ENCODE results near the gene CRYL1.

Gene CRYL1

DNA sequence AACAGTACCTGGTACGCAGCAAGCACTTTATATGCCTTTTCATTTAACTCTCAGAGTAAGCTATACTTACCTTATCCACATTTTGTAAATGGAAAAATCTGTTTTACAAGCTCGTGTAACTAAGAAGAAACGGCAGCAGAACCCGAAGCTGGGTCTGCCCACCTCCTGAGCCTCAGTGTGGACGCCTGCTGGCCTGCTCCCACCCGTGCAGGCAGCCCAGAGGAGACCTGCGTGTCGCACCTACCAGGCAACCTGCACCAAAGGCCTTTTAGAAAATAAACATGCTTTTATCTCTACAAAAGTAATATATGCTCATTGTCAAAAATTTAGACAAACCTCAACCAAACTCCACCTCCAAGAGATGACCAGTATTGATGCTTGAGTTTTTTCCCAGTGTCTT, 62.7 kb downstream of the CRYL1 start:
- no peak for TF ChIP-seq SPI1 (IDR thresholded peaks at IDR 0.05; ENCODE audit: low read depth, low read length)
- TF ChIP-seq POU2F2 (IDR thresholded peaks at IDR 0.05; ENCODE audit: low read depth, low read length) = no peak
- TF ChIP-seq TAF1 (IDR thresholded peaks at IDR 0.05; ENCODE audit: low read depth, low read length) = no peak
- no peak for TF ChIP-seq POLR2AphosphoS5 (IDR thresholded peaks at IDR 0.05; ENCODE audit: low read depth, low read length)
- no peak for TF ChIP-seq POLR2A (IDR thresholded peaks at IDR 0.05; ENCODE audit: low read depth, low read length)
- no peak for TF ChIP-seq PAX5 (IDR thresholded peaks at IDR 0.05; ENCODE audit: insufficient read depth, low read length, severe bottlenecking)
- FAIRE-seq = no peak
- no peak for DNase-seq (ENCODE audit: insufficient read length, low spot score)

GRCh38 chr13:20462533-20462915, 63.1 kb downstream of the CRYL1 start:
- TF ChIP-seq POU2F2 (IDR thresholded peaks at IDR 0.05; ENCODE audit: low read depth, low read length) = no peak
- TF ChIP-seq POLR2AphosphoS5 (IDR thresholded peaks at IDR 0.05; ENCODE audit: low read depth, low read length) = no peak
- no peak for TF ChIP-seq POLR2A (IDR thresholded peaks at IDR 0.05; ENCODE audit: low read depth, low read length)
- no peak for TF ChIP-seq TAF1 (IDR thresholded peaks at IDR 0.05; ENCODE audit: low read depth, low read length)
- TF ChIP-seq SPI1 (IDR thresholded peaks at IDR 0.05; ENCODE audit: low read depth, low read length) = no peak
- TF ChIP-seq PAX5 (IDR thresholded peaks at IDR 0.05; ENCODE audit: insufficient read depth, low read length, severe bottlenecking) = no peak
- no peak for DNase-seq (ENCODE audit: insufficient read length, low spot score)
- no peak for FAIRE-seq

DNA sequence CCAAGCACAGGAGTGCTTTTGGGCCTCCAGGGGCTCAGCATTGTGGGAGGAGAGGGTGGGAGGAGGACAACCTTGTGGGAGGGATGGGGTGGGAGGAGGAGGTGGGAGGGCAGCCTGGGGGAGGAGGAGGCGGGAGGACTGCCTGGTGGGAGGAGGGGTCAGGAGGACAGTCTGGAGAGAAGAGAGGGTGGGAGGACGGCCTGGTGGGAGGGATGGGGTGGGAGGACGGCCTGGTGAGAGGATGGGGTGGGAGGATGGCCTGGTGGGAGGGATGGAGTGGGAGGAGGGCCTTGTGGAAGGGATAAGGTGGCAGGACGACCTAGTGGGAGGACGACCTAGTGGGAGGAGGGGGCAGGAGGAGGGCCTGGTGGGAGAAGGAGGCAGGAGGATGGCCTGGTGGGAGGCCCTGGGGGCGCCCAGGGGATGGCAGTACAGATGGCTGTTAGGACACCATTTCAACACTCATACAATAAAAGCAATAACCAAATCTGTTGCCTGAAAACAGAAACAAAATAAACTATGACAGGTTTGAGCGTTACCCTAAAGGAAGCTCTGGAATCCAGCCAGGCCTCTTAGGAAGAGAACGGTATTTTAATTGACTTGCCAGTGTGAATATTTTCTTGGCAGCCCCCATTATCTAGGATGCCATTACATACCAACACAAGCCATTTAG, 63.7 kb downstream of the CRYL1 start:
- no peak for FAIRE-seq
- TF ChIP-seq TAF1 (IDR thresholded peaks at IDR 0.05; ENCODE audit: low read depth, low read length) (no peak), POU2F2 (IDR thresholded peaks at IDR 0.05; ENCODE audit: low read depth, low read length) (no peak), POLR2AphosphoS5 (IDR thresholded peaks at IDR 0.05; ENCODE audit: low read depth, low read length) (no peak), PAX5 (IDR thresholded peaks at IDR 0.05; ENCODE audit: insufficient read depth, low read length, severe bottlenecking) (no peak), POLR2A (IDR thresholded peaks at IDR 0.05; ENCODE audit: low read depth, low read length) (no peak), SPI1 (IDR thresholded peaks at IDR 0.05; ENCODE audit: low read depth, low read length) (no peak)
- no peak for DNase-seq (ENCODE audit: insufficient read length, low spot score)

GRCh38 chr13:20461481-20461859, 64.2 kb downstream of the CRYL1 start:
- FAIRE-seq (no peak), DNase-seq (ENCODE audit: insufficient read length, low spot score) (no peak)
- no peak for TF ChIP-seq POLR2A (IDR thresholded peaks at IDR 0.05; ENCODE audit: low read depth, low read length)
- no peak for TF ChIP-seq POU2F2 (IDR thresholded peaks at IDR 0.05; ENCODE audit: low read depth, low read length)
- no peak for TF ChIP-seq POLR2AphosphoS5 (IDR thresholded peaks at IDR 0.05; ENCODE audit: low read depth, low read length)
- TF ChIP-seq PAX5 (IDR thresholded peaks at IDR 0.05; ENCODE audit: insufficient read depth, low read length, severe bottlenecking) = no peak
- TF ChIP-seq SPI1 (IDR thresholded peaks at IDR 0.05; ENCODE audit: low read depth, low read length) = no peak
- no peak for TF ChIP-seq TAF1 (IDR thresholded peaks at IDR 0.05; ENCODE audit: low read depth, low read length)

DNA sequence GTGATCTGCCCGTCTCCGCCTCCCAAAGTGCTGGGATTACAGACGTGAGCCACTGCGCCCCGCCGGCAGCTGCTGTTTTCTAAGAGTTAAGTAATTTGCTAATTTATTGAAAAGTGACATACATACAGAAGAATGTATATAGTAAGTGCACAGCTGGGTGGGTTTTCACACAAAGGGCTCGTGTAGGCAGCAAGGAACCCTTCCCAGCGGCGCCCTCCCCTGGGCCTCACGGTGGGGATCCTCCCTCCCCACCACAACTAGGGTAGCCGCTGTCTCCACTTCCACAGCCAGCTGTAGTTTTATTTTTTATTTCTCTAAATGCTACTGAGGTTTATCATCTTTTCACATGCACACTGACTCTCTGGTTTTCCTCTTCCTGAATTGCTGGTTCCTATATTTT, 64.9 kb downstream of the CRYL1 start:
- FAIRE-seq (no peak), DNase-seq (ENCODE audit: insufficient read length, low spot score) (no peak)
- TF ChIP-seq POU2F2 (IDR thresholded peaks at IDR 0.05; ENCODE audit: low read depth, low read length) (no peak), SPI1 (IDR thresholded peaks at IDR 0.05; ENCODE audit: low read depth, low read length) (no peak), POLR2AphosphoS5 (IDR thresholded peaks at IDR 0.05; ENCODE audit: low read depth, low read length) (no peak), POLR2A (IDR thresholded peaks at IDR 0.05; ENCODE audit: low read depth, low read length) (no peak), PAX5 (IDR thresholded peaks at IDR 0.05; ENCODE audit: insufficient read depth, low read length, severe bottlenecking) (no peak), TAF1 (IDR thresholded peaks at IDR 0.05; ENCODE audit: low read depth, low read length) (no peak)

DNA sequence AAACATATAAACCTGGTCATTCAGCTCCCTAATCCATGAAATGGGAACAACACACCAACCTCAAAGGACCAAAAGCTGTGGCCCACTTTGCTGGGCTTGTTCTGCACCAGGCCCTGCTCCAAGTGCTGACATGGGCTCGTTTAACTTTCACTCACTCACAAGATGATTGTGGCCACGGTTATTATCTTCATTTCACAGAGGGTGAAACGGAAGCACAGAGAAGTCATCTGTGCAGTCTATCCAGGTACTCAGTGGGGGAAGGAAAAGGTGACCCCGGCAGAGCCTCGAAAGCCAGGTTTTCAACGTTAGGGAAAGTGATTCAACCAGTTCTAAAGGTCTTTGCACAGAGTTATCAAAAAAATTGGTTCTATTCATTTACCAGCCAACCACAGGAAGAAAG, 68.0 kb downstream of the CRYL1 start:
- DNase-seq (ENCODE audit: insufficient read length, low spot score) (no peak), FAIRE-seq (peak; percentile 16)
- TF ChIP-seq POLR2AphosphoS5 (IDR thresholded peaks at IDR 0.05; ENCODE audit: low read depth, low read length) = no peak
- no peak for TF ChIP-seq POLR2A (IDR thresholded peaks at IDR 0.05; ENCODE audit: low read depth, low read length)
- TF ChIP-seq POU2F2 (IDR thresholded peaks at IDR 0.05; ENCODE audit: low read depth, low read length) = no peak
- no peak for TF ChIP-seq TAF1 (IDR thresholded peaks at IDR 0.05; ENCODE audit: low read depth, low read length)
- TF ChIP-seq PAX5 (IDR thresholded peaks at IDR 0.05; ENCODE audit: insufficient read depth, low read length, severe bottlenecking) = no peak
- no peak for TF ChIP-seq SPI1 (IDR thresholded peaks at IDR 0.05; ENCODE audit: low read depth, low read length)

- FAIRE-seq (no peak), DNase-seq (ENCODE audit: insufficient read length, low spot score) (no peak)
- TF ChIP-seq POLR2AphosphoS5 (IDR thresholded peaks at IDR 0.05; ENCODE audit: low read depth, low read length) (no peak), PAX5 (IDR thresholded peaks at IDR 0.05; ENCODE audit: insufficient read depth, low read length, severe bottlenecking) (no peak), POLR2A (IDR thresholded peaks at IDR 0.05; ENCODE audit: low read depth, low read length) (no peak), TAF1 (IDR thresholded peaks at IDR 0.05; ENCODE audit: low read depth, low read length) (no peak), POU2F2 (IDR thresholded peaks at IDR 0.05; ENCODE audit: low read depth, low read length) (no peak), SPI1 (IDR thresholded peaks at IDR 0.05; ENCODE audit: low read depth, low read length) (no peak)
Measured at GRCh38 chr13:20456737-20457136, 68.9 kb downstream of the CRYL1 start.

DNA sequence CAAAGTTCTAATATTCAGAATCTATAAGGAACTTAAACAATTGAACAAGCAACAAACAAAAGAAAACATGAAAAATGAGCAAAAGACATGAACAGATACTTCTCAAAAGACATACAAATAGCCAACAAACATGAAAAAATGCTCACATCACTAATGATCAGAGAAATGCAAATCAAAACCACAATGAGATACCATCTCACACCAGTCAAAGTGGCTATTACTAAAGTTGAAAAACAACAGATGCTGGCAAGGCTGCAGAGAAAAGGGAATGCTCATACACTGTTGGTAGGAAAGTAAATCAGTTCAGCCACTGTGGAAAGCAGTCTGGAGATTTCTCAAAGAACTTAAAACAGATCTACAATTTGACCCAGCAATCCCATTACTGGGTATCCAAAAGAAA, 74.3 kb downstream of the CRYL1 start:
- FAIRE-seq (peak; percentile 67), DNase-seq (ENCODE audit: insufficient read length, low spot score) (no peak)

DNA sequence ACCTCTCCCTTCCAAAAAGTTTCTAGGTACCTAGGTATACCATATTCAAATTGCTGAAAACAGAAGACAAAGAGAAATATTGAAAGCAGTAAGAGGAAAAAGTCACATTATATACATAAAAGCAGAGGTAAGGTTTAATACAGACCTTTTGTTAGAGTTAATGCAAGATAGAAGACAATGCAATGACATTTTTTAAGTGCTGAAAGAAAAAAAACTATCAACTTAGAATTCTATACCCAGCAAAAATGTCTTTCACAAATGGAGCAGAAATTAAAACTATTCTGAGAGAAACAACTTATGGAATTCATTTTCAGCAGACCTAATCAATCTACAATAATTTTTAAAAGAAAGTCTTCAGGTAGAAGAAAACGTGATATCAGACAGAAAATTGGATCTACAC, 77.2 kb downstream of the CRYL1 start:
- FAIRE-seq (no peak), DNase-seq (ENCODE audit: insufficient read length, low spot score) (no peak)
- TF ChIP-seq TAF1 (IDR thresholded peaks at IDR 0.05; ENCODE audit: low read depth, low read length) = no peak
- TF ChIP-seq SPI1 (IDR thresholded peaks at IDR 0.05; ENCODE audit: low read depth, low read length) = no peak
- no peak for TF ChIP-seq PAX5 (IDR thresholded peaks at IDR 0.05; ENCODE audit: insufficient read depth, low read length, severe bottlenecking)
- TF ChIP-seq POLR2A (IDR thresholded peaks at IDR 0.05; ENCODE audit: low read depth, low read length) = no peak
- no peak for TF ChIP-seq POU2F2 (IDR thresholded peaks at IDR 0.05; ENCODE audit: low read depth, low read length)
- TF ChIP-seq POLR2AphosphoS5 (IDR thresholded peaks at IDR 0.05; ENCODE audit: low read depth, low read length) = no peak

More for the DNA sequence above, 74.3 kb downstream of the CRYL1 start:
- TF ChIP-seq SPI1 (IDR thresholded peaks at IDR 0.05; ENCODE audit: low read depth, low read length) (no peak), POLR2A (IDR thresholded peaks at IDR 0.05; ENCODE audit: low read depth, low read length) (no peak), TAF1 (IDR thresholded peaks at IDR 0.05; ENCODE audit: low read depth, low read length) (no peak), POLR2AphosphoS5 (IDR thresholded peaks at IDR 0.05; ENCODE audit: low read depth, low read length) (no peak), PAX5 (IDR thresholded peaks at IDR 0.05; ENCODE audit: insufficient read depth, low read length, severe bottlenecking) (no peak)
